Spleen (tissue), 11 donors: ENCODE results near the gene SDC1. TPM values are rescaled to one million over a fixed set of nuclear protein-coding genes. Genes with fewer than 3 reads are reported as not detected.

Source experiments
- DNase-seq: peaks from one replicate; pipeline ENCODE4 v3.0.0-alpha.2; 2020
- H3K27ac ChIP-seq, 8 donors: fragments of 200-600 bp; sonication (generic) in 7 of 8; 1 replicate in 4 of 8; 2 replicates in 4 of 8; pipeline versions ENCODE4 v1.5.0 to v1.8.0; 2016 to 2021; ENCODE audit warnings: inconsistent platforms in 4 of 8, mild to moderate bottlenecking in 4 of 8, moderate library complexity in 1 of 8
- H3K27me3 ChIP-seq, 7 donors: fragments of 200-600 bp; sonication (generic) in 6 of 7; replicated peaks in 1 of 7; 1 replicate in 4 of 7; 2 replicates in 3 of 7; pipeline versions ENCODE4 v1.5.0 to v1.8.0; 2016 to 2021; ENCODE audit warnings: inconsistent platforms in 3 of 7, mild to moderate bottlenecking in 1 of 7
- H3K36me3 ChIP-seq, 6 donors: fragments of 200-600 bp; sonication (generic) in 5 of 6; 1 replicate in 4 of 6; 2 replicates in 2 of 6; pipeline versions ENCODE4 v1.5.0 to v1.8.0; 2016 to 2021; ENCODE audit warnings: inconsistent platforms in 2 of 6
- H3K4me1 ChIP-seq, 6 donors: fragments of 200-600 bp; sonication (generic) in 5 of 6; 1 replicate in 3 of 6; 2 replicates in 3 of 6; pipeline versions ENCODE4 v1.5.0 to v1.8.0; 2016 to 2021; ENCODE audit warnings: inconsistent platforms in 3 of 6
- H3K4me3 ChIP-seq, 8 donors: fragments of 200-600 bp; sonication (generic) in 7 of 8; 1 replicate in 4 of 8; 2 replicates in 4 of 8; pipeline versions ENCODE4 v1.5.0 to v1.8.0; 2016 to 2021; ENCODE audit warnings: inconsistent platforms in 4 of 8, mild to moderate bottlenecking in 4 of 8, moderate library complexity in 2 of 8
- H3K9me3 ChIP-seq, 8 donors: fragments of 200-600 bp; sonication (generic) in 7 of 8; 1 replicate in 4 of 8; 2 replicates in 4 of 8; pipeline versions ENCODE4 v1.5.0 to v1.8.0; 2016 to 2021; ENCODE audit warnings: inconsistent platforms in 4 of 8
- POLR2A ChIP-seq, 3 donors: fragments of 450-650 bp; IDR thresholded peaks; one replicate each; pipeline ENCODE4 v1.5.1; 2017; ENCODE audit warnings: antibody characterized with exemption in 3 of 3, mild to moderate bottlenecking in 1 of 3
- POLR2AphosphoS5 ChIP-seq, 3 donors: sonication (generic); formaldehyde crosslinking; IDR thresholded peaks; one replicate each; pipeline ENCODE4 v1.5.1; 2017; ENCODE audit warnings: antibody characterized with exemption in 3 of 3
- WGBS, 5 donors: extraction: QIAGEN DNeasy Blood & Tissue Kit in 3 of 5; methylation state at CpG; one replicate each; pipeline versions ENCODE4 v1.1.5 to v1.1.7; 2013 to 2018; 5-methylcytosine and 5-hydroxymethylcytosine counted together
- intact Hi-C: fragments of 100-400 bp; cut with DNase I; formaldehyde crosslinking; loops from one replicate; pipeline ENCODE4 v1.15.0; 2023; ENCODE audit warnings: low total_unique reads
- polyA plus RNA-seq, 3 donors: library from polyadenylated mRNA; stranded (reverse); fragments of 200-250 nt; gene quantifications; one replicate each; pipeline ENCODE4 v1.2.1, GENCODE V29; 2013
- total RNA-seq, 7 donors: library from RNA; depleted of rRNA in 3 of 7; stranded (reverse); fragments of >200 nt in 3 of 7; fragmentation: NEBNext Ultra II Directional in 4 of 7; extraction: Animal tissue kit (Norgen Biotek cat#: 25700) in 4 of 7; gene quantifications; one replicate each; pipeline versions ENCODE4 v1.1.0 to v1.2.1, GENCODE V29; 2016 to 2021
- TF ChIP-seq, protein P1 (sequence below), 11 experiments: fragments of 200-600 bp in 7 of 11; fragments of 450-650 bp in 4 of 11; sonication (generic) in 4 of 11; IDR thresholded peaks in 8 of 11; conservative IDR thresholded peaks in 3 of 11; 1 replicate in 7 of 11; 2 replicates in 4 of 11; pipeline versions ENCODE4 v1.4.0 to v1.8.0; 2016 to 2021; ENCODE audit warnings: antibody characterized with exemption in 11 of 11, inconsistent platforms in 4 of 11, mild to moderate bottlenecking in 1 of 11
- donor health status: healthy with polysubstance abuse.
- donor health status: DM: no; HTN: no; CAD: no; lungs with moderate emphysema.
- donor health status: DM: no; HTN: no; CAD: no.
- donor health status: Bipolar disorder and iron deficiency.
- donor health status: healthy.
- donor health status: DM: no; HTN: no; CAD: no.
- donor health status: DM: yes; HTN: yes; CAD: no.

The SDC1 gene
- total and polyA plus RNA-seq, 10 donors, result 0.54 to 43.8 (median 15.3) TPM

DNA sequence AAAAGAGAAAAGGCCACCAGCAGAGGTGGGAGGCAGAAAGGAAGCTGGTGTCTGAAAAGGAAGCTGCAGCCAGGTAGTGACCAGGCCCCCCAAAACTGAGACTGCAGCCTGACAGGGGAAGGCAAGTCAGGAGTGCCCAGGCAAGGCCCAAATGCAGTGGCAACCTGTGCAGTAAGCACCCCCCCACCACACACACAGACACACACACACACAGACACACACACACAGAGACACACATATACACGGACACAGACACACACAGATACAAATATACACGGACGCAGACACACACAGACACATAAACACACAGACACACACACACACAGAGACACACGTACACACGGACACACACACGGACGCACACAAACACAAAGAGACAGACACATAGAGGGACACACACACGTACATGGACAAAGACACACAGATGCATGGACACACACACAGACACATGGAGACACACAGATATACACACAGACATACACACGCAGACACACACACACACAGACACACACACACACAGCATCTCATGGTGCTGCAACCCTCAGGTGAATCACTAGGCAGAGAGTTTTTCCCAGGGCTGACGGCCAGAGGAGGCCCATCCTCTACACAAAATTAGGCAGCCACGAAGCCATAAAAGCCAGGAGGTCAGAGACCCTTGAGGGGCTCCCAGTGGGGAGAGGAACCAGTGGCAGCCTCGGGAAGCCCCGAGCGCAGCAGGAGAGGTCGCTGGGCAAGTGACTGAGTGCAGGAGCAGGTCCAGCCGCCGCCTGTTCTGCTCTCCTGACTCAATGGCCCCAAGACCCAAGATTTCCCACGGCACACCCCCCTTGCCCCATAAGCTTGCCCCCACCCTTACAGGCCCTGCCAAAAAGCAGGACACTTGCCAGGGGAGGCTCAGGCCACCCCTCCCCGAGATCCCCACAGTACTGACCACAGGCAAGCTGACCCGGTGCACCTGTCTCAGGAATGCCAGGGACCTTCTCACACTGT lies 6.3 kb downstream of the SDC1 start:
- Histone ChIP-seq H3K9me3 (no peaks in the 10 kb centered on the region), H3K36me3 (no peaks in the 10 kb centered on the region), H3K4me3 (no peak overlapping the region), H3K27me3 (peaks cover 0 to 28% (median 14%) of the 10 kb centered on the region in 7 donors), H3K27ac (no peak overlapping the region), H3K4me1 (peaks cover 4 to 12% (median 8%) of the 10 kb centered on the region in 6 donors)
- DNase-seq, result peak; percentile 55
- 90 to 93% (median 90%) methylated on average over 16 to 20 of the region's 20 CpGs for WGBS, 5 donors
- no peak for TF ChIP-seq POLR2AphosphoS5 (IDR thresholded peaks at IDR 0.05)
- TF ChIP-seq, protein P1, sequence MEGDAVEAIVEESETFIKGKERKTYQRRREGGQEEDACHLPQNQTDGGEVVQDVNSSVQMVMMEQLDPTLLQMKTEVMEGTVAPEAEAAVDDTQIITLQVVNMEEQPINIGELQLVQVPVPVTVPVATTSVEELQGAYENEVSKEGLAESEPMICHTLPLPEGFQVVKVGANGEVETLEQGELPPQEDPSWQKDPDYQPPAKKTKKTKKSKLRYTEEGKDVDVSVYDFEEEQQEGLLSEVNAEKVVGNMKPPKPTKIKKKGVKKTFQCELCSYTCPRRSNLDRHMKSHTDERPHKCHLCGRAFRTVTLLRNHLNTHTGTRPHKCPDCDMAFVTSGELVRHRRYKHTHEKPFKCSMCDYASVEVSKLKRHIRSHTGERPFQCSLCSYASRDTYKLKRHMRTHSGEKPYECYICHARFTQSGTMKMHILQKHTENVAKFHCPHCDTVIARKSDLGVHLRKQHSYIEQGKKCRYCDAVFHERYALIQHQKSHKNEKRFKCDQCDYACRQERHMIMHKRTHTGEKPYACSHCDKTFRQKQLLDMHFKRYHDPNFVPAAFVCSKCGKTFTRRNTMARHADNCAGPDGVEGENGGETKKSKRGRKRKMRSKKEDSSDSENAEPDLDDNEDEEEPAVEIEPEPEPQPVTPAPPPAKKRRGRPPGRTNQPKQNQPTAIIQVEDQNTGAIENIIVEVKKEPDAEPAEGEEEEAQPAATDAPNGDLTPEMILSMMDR (IDR thresholded peaks at IDR 0.05 in 8 of 11, conservative IDR thresholded peaks at IDR 0.05 in 3 of 11), result no peak
- intact Hi-C loops, result no loop called here

DNA sequence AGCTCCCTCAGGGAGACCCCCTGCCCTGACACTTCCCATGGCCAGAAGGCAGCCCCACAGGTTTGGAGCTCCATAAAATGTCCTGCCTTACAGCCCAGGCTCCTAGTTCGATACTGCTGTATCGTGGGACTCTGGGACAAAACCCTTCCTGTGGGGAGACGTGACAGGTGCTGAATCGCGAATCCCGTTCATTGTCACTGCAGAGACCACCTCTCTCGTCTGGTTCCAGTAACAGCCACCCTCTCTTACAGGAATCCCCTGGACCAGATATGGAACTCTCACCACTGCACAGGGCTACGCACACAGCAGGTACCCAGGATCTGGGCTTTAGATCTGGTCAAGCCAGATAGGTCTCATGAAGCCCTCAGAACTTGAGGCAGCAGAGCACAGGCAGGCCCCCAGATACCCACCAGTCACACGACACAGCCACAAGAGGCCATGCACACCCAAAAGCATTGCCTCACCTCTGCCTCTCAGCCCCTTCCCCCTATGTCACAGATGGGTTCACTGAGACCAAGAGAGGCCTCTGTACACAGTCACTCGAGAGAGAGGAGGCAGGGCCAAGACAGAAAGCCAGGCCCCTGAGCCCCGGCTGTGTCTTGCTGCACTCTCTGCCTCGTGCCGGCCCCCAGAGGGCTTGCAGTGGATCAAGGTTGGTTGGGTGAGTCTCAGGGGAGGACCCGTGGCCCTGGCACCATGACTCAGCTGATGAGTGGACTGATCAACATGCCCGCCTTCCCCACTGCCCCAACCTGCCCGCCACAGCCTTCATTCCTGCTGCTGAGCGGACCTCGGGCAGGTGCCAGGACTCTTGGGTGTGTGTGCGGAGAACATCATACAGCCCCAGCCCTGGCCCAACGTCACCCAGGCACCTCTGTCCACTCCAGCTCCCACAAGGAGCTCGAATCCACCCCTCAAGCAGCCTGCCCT lies 7.6 kb downstream of the SDC1 start:
- Histone ChIP-seq H3K27me3 (peaks cover 0 to 15% (median under 1%) of the 10 kb centered on the region in 7 donors), H3K36me3 (no peaks in the 10 kb centered on the region), H3K27ac (no peak overlapping the region), H3K9me3 (no peaks in the 10 kb centered on the region), H3K4me3 (no peak overlapping the region), H3K4me1 (peaks cover 2 to 16% (median 12%) of the 10 kb centered on the region in 6 donors)
- WGBS, 5 donors, result 85 to 93% (median 86%) methylated on average over 13 to 21 of the region's 21 CpGs
- TF ChIP-seq, protein P1 (IDR thresholded peaks at IDR 0.05 in 8 of 11, conservative IDR thresholded peaks at IDR 0.05 in 3 of 11), result no peak
- TF ChIP-seq POLR2A (IDR thresholded peaks at IDR 0.05), result no peak
- TF ChIP-seq POLR2AphosphoS5 (IDR thresholded peaks at IDR 0.05), result no peak
- peak; percentile 72 for DNase-seq
- intact Hi-C loops, result no loop called here

DNA sequence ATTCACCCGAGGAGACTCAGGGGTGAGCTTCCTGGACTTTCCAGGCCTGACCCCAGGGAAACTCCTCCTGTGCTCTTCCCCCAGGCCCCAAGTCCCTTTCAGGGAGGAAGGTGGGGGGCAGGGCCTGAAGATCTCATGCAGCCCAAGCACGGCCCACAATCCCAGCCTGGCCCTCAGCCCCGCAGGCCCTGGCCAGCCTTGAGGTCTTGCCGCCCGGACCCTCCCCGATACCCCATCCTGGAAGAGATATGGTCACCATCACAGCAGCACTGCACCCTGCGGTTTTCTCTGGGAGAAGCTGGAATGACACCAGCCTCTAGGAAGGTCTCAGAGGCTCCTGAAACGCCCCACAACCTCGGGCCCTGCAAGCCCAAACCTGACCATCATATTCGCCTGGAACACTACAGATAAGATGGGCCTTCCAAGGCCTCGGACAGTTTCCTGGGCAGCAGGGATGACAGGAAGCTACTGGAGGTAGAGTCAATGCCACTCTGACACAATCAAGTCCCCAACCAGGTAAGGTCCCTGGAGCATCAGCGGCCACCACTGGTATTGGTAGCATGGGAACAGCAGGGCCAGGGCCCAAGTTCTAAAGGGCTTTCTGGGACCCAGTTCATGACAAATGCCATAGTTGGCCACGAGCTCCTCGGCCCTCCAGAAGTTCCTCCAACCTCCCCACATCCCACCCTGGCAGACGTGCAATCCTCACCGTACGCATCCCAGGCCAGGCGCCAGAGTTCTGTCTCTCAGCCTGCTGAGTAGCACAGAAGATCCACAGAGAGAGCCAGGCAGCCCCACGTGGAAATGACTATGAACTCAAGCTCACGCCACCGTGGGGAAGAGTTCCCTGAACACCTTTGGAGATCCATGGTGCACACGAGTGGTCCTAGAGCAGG lies 8.6 kb downstream of the SDC1 start:
- Histone ChIP-seq H3K4me1 (peaks cover 2 to 19% (median 12%) of the 10 kb centered on the region in 6 donors), H3K9me3 (no peaks in the 10 kb centered on the region), H3K27me3 (peaks cover 0 to 6% (median 0%) of the 10 kb centered on the region in 7 donors), H3K27ac (peak overlapping the region in 1 of 8 donors; percentile 65), H3K36me3 (no peaks in the 10 kb centered on the region), H3K4me3 (no peak overlapping the region)
- 83 to 94% (median 87%) methylated on average over 21 to 22 of the region's 22 CpGs for WGBS, 5 donors
- TF ChIP-seq, protein P1 (IDR thresholded peaks at IDR 0.05 in 8 of 11, conservative IDR thresholded peaks at IDR 0.05 in 3 of 11), result no peak
- no peak for TF ChIP-seq POLR2A (IDR thresholded peaks at IDR 0.05)
- no peak for TF ChIP-seq POLR2AphosphoS5 (IDR thresholded peaks at IDR 0.05)
- peak; percentile 69 for DNase-seq
- intact Hi-C loops, result no loop called here
